Neural progenitor cell (in vitro differentiated cells): Measurements from ENCODE around the gene MAP2K2.

Source experiments
- EZH2 ChIP-seq: fragments of 200-600 bp; sonication (generic); IDR thresholded peaks from 2 replicates; pipeline ENCODE4 v1.6.1; 2017; ENCODE audit warnings: antibody characterized with exemption, mild to moderate bottlenecking, moderate library complexity
- EZH2phosphoT487 ChIP-seq: fragments of 200-600 bp; sonication (generic); IDR thresholded peaks from 2 replicates; pipeline ENCODE4 v1.6.1; 2017; ENCODE audit warnings: antibody characterized with exemption
- TF ChIP-seq, protein P1 (sequence below): fragments of 200-600 bp; sonication (generic); IDR thresholded peaks from 2 replicates; pipeline ENCODE4 v1.5.1; 2017; ENCODE audit warnings: antibody characterized with exemption, mild to moderate bottlenecking

GRCh38 chr19:4058693-4059452, 65.0 kb downstream of the MAP2K2 start:
- TF ChIP-seq, protein P1, sequence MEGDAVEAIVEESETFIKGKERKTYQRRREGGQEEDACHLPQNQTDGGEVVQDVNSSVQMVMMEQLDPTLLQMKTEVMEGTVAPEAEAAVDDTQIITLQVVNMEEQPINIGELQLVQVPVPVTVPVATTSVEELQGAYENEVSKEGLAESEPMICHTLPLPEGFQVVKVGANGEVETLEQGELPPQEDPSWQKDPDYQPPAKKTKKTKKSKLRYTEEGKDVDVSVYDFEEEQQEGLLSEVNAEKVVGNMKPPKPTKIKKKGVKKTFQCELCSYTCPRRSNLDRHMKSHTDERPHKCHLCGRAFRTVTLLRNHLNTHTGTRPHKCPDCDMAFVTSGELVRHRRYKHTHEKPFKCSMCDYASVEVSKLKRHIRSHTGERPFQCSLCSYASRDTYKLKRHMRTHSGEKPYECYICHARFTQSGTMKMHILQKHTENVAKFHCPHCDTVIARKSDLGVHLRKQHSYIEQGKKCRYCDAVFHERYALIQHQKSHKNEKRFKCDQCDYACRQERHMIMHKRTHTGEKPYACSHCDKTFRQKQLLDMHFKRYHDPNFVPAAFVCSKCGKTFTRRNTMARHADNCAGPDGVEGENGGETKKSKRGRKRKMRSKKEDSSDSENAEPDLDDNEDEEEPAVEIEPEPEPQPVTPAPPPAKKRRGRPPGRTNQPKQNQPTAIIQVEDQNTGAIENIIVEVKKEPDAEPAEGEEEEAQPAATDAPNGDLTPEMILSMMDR = no peak
- TF ChIP-seq EZH2 (no peak), EZH2phosphoT487 (no peak)
